Right ventricle myocardium superior (tissue), 1 donor: ENCODE measurements around the gene ZSCAN21. TPM values are rescaled to one million over a fixed set of nuclear protein-coding genes. Genes with fewer than 3 reads are reported as not detected.

Experiments
- ATAC-seq: fragments of 200-7000 bp; cut with Tn5 transposase; one replicate; pipeline ENCODE4 v1.9.1; 2020; ENCODE audit warnings: mild to moderate bottlenecking; ENCODE audit not compliant: poor library complexity
- DNase-seq: peaks from one replicate; pipeline ENCODE4 v3.0.0-alpha.2; 2020
- intact Hi-C: fragments of 100-400 bp; cut with DNase I; formaldehyde crosslinking; loops from one replicate; pipeline ENCODE4 v1.11.2; 2022
- total RNA-seq: library from RNA; stranded (reverse); fragmentation: NEBNext Ultra II Directional; extraction: Animal tissue kit (Norgen Biotek cat#: 25700); gene quantifications from one replicate; pipeline ENCODE4 v1.2.1, GENCODE V29; 2021
- donor health status: DM: no; HTN: yes; CAD: no; lungs with severe emphysema.

ZSCAN21 gene
- total RNA-seq, 1 donor from 2014 or later, result 6.9 TPM

GRCh38 chr7:100023526-100023925, 26.0 kb upstream of the ZSCAN21 start:
- no peak for ATAC-seq
- intact Hi-C loops, result no loop called here
- no peak for DNase-seq

- intact Hi-C loops, result no loop called here
- DNase-seq, result no peak
- no peak for ATAC-seq
Observed at GRCh38 chr7:100024020-100024619, 25.5 kb upstream of the ZSCAN21 start.

- intact Hi-C loops, result no loop called here
- no peak for DNase-seq
- no peak for ATAC-seq
Observed at GRCh38 chr7:100027197-100027596, 22.4 kb upstream of the ZSCAN21 start.

DNA sequence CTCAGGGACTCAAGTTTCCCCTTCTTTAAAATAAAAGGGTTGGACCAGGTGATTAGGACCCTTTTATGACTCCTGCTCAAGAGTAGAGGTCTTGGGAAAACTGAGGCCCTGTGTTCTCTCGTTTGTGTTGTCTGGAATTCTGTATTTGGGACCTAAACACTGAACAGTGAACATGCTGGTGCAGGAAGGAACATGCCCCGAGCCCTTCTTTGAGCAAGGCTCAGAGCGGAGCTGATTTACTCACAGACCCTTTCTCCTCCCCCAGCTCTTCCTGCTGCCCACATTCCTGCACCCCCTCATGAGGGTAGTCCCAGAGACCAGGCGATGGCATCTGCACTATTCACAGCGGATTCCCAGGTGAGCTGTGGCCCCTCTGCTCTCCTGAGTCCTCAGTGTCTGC, 20.0 kb upstream of the ZSCAN21 start:
- intact Hi-C loops, result no loop called here
- ATAC-seq (no peak), DNase-seq (no peak)

- no peak for ATAC-seq
- intact Hi-C loops, result no loop called here
Observed at GRCh38 chr7:100033526-100033925, 16.0 kb upstream of the ZSCAN21 start.

DNA sequence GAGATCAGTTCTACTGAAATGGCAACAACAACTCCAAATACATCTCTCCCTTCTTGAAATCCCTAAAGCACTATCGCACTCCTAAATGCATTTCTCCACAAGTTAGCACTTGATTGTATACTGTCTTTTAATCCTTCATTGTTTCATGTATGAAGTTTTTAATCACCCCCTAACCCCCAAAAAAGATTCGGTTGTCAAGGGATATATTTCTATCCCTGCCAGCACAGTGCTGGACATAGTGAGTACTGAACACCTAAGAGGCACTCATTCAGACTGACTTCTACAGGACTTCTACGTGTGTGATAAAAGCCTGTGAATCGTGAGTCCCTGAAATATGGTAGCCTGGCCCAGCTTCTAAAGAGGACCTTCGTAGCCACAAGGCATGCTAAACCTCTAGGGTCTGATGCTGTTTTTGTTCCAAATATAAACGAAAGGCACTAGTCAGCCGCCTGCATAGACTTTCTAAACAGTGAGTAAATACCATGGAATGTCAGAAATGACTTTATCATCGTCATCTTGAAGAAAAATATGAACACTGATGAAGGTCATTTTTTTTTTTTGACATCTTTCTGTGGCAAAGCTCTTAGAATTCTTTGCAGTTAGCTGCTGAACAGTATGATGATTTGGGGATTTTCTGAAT, 14.6 kb upstream of the ZSCAN21 start:
- ATAC-seq (no peak), DNase-seq (no peak)
- intact Hi-C loops, result no loop called here

More at GRCh38 chr7:100033526-100033925, 16.0 kb upstream of the ZSCAN21 start:
- DNase-seq, result no peak

GRCh38 chr7:100035876-100036275, 13.7 kb upstream of the ZSCAN21 start:
- DNase-seq (no peak), ATAC-seq (no peak)
- intact Hi-C loops, result no loop called here

DNA sequence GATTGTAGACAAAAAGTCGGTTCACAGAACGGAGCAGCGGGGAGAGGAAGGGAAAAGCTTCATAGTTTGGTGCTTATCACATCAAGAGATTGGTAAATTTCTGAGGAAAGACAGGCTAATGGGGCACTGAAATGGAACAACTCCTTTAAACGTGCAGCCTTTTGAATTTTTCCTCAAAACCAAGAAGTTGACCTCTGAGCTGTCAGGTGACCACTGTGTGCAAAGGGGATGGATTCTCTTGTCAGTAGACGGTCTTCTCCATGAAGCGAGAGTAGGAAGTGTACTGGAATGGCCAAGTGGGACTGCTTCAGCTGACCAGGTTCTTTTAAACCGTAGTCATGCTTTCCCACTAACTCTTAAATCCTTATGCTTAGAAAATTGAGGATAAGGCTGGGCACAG, 11.2 kb upstream of the ZSCAN21 start:
- DNase-seq, result no peak
- ATAC-seq, result no peak
- intact Hi-C loops, result no loop called here

GRCh38 chr7:100040575-100040974, 9.0 kb upstream of the ZSCAN21 start:
- ATAC-seq (no peak), DNase-seq (no peak)
- intact Hi-C loops, result no loop called here

- DNase-seq, result no peak
- intact Hi-C loops, result no loop called here
- no peak for ATAC-seq
Observed at GRCh38 chr7:100044718-100045117, 4.9 kb upstream of the ZSCAN21 start.

GRCh38 chr7:100048680-100049079, 894 bp upstream of the ZSCAN21 start:
- DNase-seq (no peak), ATAC-seq (no peak)
- intact Hi-C loops, result no loop called here

DNA sequence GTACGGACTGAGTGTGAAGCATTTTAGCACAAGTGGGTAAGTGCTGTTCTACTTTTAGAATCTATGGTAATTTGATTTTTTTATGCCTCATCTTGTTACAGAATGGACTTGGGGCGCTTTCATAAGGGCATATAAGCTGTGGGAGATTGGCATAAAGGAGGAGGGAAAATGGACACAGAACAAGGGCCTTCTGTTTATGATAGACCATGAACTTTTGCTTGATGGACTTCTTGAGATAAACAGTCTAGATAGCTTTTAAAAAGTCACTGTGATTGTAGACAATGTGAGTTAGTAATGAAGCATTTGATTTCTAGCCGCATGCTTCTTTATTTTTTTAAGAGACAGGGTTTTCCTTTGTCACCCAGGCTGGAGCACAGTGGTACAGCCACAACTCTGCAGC, 2.0 kb downstream of the ZSCAN21 start:
- intact Hi-C loops, result no loop called here
- ATAC-seq (no peak), DNase-seq (no peak)

GRCh38 chr7:100053215-100053614, 3.6 kb downstream of the ZSCAN21 start:
- intact Hi-C loops, result no loop called here
- ATAC-seq (peak; percentile 24), DNase-seq (no peak)

- no peak for DNase-seq
- intact Hi-C loops, result no loop called here
- no peak for ATAC-seq
Observed at GRCh38 chr7:100057006-100057405, 7.4 kb downstream of the ZSCAN21 start.

DNA sequence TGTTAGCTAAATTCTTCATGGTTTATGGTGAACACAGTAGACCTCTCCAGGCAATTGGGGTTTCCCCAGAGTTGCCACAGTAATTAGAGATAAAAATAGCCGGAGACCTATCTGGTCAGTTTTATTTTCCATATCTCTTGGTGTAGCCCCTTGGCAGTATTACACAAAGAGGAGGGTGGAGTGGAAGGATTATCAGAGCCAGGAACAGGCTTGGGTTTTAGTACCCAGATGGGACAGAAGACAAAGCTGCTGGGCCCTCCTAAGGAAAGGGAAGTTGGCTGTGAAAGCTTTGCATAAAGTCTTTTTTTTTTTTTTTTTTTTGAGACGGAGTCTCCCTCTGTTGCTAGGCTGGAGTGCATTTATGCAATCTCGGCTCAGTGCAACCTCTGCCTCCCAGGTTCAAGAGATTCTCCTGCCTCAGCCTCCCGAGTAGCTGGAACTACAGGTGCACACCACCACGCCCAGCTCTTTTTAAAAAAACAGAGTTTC, 9.7 kb downstream of the ZSCAN21 start:
- ATAC-seq, result no peak
- intact Hi-C loops, result no loop called here
- DNase-seq, result no peak

DNA sequence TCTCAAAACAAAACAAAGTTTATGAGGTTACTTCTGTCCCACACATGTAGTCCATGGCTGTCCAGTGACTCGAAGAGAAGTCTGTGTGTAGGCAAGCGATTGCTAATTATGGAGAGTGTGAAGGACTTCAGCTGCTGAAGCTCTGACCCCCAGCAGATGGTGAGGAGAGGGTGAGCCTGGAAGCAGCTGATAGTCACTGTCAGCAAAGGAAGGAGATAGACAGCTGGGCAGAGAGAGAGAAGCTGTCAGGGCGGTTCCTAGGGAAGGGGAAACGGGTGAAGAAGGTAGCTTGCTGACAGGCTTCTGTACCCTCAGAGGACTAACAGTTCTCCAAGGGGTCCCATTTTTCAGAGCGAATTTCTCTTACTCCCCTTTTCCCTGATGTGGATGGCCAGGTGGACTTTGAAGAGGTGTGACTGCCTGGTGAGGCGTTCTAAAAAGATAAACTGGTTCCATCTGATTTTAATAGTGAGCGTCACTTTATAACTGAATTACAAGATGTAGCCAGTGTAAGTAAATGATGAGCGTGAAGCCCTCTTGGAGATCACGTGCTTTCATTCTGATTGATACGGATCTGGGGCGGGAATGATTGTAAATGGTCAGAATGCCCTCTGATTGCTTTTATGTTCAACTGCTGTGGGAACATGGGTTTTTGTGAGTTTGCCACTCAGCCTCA, 12.1 kb downstream of the ZSCAN21 start:
- intact Hi-C loops, result no loop called here
- ATAC-seq, result no peak
- no peak for DNase-seq

DNA sequence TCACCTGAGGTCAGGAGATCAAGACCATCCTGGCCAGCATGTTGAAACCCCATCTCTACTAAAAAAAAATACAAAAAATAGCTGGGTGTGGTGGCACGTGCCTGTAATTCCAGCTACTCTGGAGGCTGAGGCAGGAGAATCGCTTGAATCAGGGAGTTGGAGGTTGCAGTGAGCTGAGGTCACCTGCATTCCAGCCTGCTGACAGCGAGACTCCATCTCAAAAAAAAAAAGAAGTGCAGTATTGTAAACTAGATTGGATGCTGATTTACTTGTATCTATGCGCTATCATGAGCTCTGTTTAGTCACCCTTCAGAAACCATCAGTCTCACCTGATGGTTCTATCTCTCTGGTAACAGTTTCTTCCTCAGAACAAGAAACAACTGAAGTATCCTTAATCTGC, 13.8 kb downstream of the ZSCAN21 start:
- intact Hi-C loops, result no loop called here
- DNase-seq (no peak), ATAC-seq (no peak)

DNA sequence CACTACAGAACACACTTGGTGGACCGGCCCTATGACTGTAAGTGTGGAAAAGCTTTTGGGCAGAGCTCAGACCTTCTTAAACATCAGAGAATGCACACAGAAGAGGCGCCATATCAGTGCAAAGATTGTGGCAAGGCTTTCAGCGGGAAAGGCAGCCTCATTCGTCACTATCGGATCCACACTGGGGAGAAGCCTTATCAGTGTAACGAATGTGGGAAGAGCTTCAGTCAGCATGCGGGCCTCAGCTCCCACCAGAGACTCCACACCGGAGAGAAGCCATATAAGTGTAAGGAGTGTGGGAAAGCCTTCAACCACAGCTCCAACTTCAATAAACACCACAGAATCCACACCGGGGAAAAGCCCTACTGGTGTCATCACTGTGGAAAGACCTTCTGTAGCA, 14.6 kb downstream of the ZSCAN21 start:
- ATAC-seq, result no peak
- intact Hi-C loops, result no loop called here
- DNase-seq, result no peak

GRCh38 chr7:100065452-100066186, 16.0 kb downstream of the ZSCAN21 start:
- intact Hi-C loops, result no loop called here
- no peak for DNase-seq
- peak; percentile 87 for ATAC-seq

DNA sequence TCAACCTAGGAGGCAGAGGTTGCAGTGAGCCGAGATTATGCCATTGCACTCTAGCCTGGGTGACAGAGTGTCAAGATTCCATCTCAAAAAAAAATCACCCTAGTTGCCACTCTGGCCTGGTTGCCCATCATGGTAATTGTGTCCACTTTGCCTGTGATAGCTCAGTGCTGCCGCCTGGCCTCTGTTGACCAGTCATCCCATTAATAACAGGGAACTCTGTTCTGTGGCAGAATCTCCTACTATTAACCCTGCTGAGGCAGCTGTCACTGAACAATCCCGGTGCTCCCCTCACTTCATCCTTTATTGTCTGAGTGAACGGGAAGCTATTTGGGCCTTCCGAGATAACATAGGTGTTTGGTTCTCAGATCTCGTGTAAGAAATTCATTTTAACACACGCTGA, 17.4 kb downstream of the ZSCAN21 start:
- no peak for ATAC-seq
- intact Hi-C loops, result no loop called here
- no peak for DNase-seq
